Body of pancreas (tissue), 4 donors: Measurements from ENCODE around the gene BIRC5.

Experiments
- CTCF ChIP-seq, 7 experiments: fragments of 450-650 bp in 4 of 7; fragments of 200-600 bp in 3 of 7; sonication (generic) in 3 of 7; IDR thresholded peaks; one replicate each; pipeline ENCODE4 v1.5.1; 2016 to 2019; ENCODE audit warnings: antibody characterized with exemption in 7 of 7
- POLR2A ChIP-seq, 3 donors: fragments of 450-650 bp; IDR thresholded peaks; one replicate each; pipeline ENCODE4 v1.6.1; 2016; ENCODE audit warnings: antibody characterized with exemption in 3 of 3, mild to moderate bottlenecking in 2 of 3

GRCh38 chr17:78226759-78227454 lies 12.9 kb downstream of the BIRC5 start:
- TF ChIP-seq CTCF (IDR thresholded peaks at IDR 0.05): no peak
- no peak for TF ChIP-seq POLR2A (IDR thresholded peaks at IDR 0.05)
